ENCODE measurements around the gene ZNF385C. TPM values are rescaled to one million over a fixed set of nuclear protein-coding genes. Genes with fewer than 3 reads are reported as not detected.

ZNF385C gene
- total RNA-seq, 1 experiment from 2014 or later, result 3.7 TPM

GRCh38 chr17:42111871-42112551 is 13.7 kb upstream of the ZNF385C start:
- H3K4me3 Mint-ChIP-seq, result no peak overlapping the region
- TF ChIP-seq MAX (CRISPR knock-in tag; IDR thresholded peaks at IDR 0.05) (no peak), RELA (CRISPR knock-in tag; IDR thresholded peaks at IDR 0.05; ENCODE audit: borderline replicate concordance) (no peak), IRF2 (CRISPR knock-in tag; IDR thresholded peaks at IDR 0.05; ENCODE audit: borderline replicate concordance, low read depth) (no peak), SMAD4 (CRISPR knock-in tag; IDR thresholded peaks at IDR 0.05) (no peak)
- POLR2A ChIA-PET, result no interaction called here
- CTCF ChIA-PET, result interaction anchor here (0.7 to 4.2 kb wide), 18 partner anchors 9 to 152 kb away, joined by 3 to 27 read pairs (median 4); partner anchors contain the start of genes DNAJC7, HSPB9, KAT2A and NKIRAS2
- ATAC-seq, result peak; percentile 21
- no peaks in the 10 kb centered on the region for H3K9me3 Mint-ChIP-seq
- H3K36me3 Mint-ChIP-seq, result peaks cover 21% of the 10 kb centered on the region
- no peak for DNase-seq (ENCODE audit: low spot score)
- H3K27me3 Mint-ChIP-seq (ENCODE audit: low read depth), result peaks cover under 1% of the 10 kb centered on the region; the same call in 1 of the 2 replicates
- peak overlapping the region; percentile 22 for H3K27ac Mint-ChIP-seq
- H3K4me1 Mint-ChIP-seq, result peaks cover 17% of the 10 kb centered on the region

GRCh38 chr17:42111265-42111636 is 13.0 kb upstream of the ZNF385C start:
- Mint-ChIP-seq H3K9me3 (no peaks in the 10 kb centered on the region), H3K27ac (no peak overlapping the region), H3K36me3 (peaks cover 16% of the 10 kb centered on the region), H3K4me3 (no peak overlapping the region), H3K27me3 (ENCODE audit: low read depth) (peaks cover 6% of the 10 kb centered on the region; the same call in 1 of the 2 replicates), H3K4me1 (peaks cover 17% of the 10 kb centered on the region)
- TF ChIP-seq, protein P1, sequence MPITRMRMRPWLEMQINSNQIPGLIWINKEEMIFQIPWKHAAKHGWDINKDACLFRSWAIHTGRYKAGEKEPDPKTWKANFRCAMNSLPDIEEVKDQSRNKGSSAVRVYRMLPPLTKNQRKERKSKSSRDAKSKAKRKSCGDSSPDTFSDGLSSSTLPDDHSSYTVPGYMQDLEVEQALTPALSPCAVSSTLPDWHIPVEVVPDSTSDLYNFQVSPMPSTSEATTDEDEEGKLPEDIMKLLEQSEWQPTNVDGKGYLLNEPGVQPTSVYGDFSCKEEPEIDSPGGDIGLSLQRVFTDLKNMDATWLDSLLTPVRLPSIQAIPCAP (CRISPR knock-in tag; IDR thresholded peaks at IDR 0.05), result no peak
- TF ChIP-seq ZBTB21 (CRISPR knock-in tag; IDR thresholded peaks at IDR 0.05; ENCODE audit: borderline replicate concordance), result no peak
- no peak for TF ChIP-seq ZNF219 (CRISPR knock-in tag; IDR thresholded peaks at IDR 0.05; ENCODE audit: borderline replicate concordance)
- TF ChIP-seq, protein P2, sequence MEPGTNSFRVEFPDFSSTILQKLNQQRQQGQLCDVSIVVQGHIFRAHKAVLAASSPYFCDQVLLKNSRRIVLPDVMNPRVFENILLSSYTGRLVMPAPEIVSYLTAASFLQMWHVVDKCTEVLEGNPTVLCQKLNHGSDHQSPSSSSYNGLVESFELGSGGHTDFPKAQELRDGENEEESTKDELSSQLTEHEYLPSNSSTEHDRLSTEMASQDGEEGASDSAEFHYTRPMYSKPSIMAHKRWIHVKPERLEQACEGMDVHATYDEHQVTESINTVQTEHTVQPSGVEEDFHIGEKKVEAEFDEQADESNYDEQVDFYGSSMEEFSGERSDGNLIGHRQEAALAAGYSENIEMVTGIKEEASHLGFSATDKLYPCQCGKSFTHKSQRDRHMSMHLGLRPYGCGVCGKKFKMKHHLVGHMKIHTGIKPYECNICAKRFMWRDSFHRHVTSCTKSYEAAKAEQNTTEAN (CRISPR knock-in tag; IDR thresholded peaks at IDR 0.05), result no peak
- no peak for TF ChIP-seq ZNF138 (CRISPR knock-in tag; conservative IDR thresholded peaks at IDR 0.05)
- TF ChIP-seq NR3C1 (CRISPR knock-in tag; conservative IDR thresholded peaks at IDR 0.05; ENCODE audit: low read depth), result no peak
- TF ChIP-seq MYBL2 (CRISPR knock-in tag; IDR thresholded peaks at IDR 0.05), result no peak
- TF ChIP-seq PREB (CRISPR knock-in tag; IDR thresholded peaks at IDR 0.05; ENCODE audit: borderline replicate concordance), result no peak
- TF ChIP-seq JAZF1 (CRISPR knock-in tag; IDR thresholded peaks at IDR 0.05), result no peak
- TF ChIP-seq NFYB (CRISPR knock-in tag; conservative IDR thresholded peaks at IDR 0.05; ENCODE audit: low read depth), result no peak
- TF ChIP-seq GABPB1 (CRISPR knock-in tag; IDR thresholded peaks at IDR 0.05), result no peak
- no peak for TF ChIP-seq RORB (CRISPR knock-in tag; IDR thresholded peaks at IDR 0.05)
- TF ChIP-seq JUN (CRISPR knock-in tag; IDR thresholded peaks at IDR 0.05), result no peak
- no peak for TF ChIP-seq FOXP4 (CRISPR knock-in tag; IDR thresholded peaks at IDR 0.05)
- ATAC-seq (no peak), DNase-seq (ENCODE audit: low spot score) (no peak)
- POLR2A ChIA-PET, result no interaction called here
- CTCF ChIA-PET, result interaction anchor here (0.7 to 4.2 kb wide), 12 partner anchors 8 to 152 kb away, joined by 3 to 27 read pairs (median 4); partner anchors contain the start of genes DNAJC7, HSPB9, KAT2A and NKIRAS2
